Measurements from ENCODE around the gene STOX2. TPM values are rescaled to one million over a fixed set of nuclear protein-coding genes. Genes with fewer than 3 reads are reported as not detected.

The STOX2 gene
- total RNA-seq, 1 donor from 2014 or later, result 0.07 TPM

DNA sequence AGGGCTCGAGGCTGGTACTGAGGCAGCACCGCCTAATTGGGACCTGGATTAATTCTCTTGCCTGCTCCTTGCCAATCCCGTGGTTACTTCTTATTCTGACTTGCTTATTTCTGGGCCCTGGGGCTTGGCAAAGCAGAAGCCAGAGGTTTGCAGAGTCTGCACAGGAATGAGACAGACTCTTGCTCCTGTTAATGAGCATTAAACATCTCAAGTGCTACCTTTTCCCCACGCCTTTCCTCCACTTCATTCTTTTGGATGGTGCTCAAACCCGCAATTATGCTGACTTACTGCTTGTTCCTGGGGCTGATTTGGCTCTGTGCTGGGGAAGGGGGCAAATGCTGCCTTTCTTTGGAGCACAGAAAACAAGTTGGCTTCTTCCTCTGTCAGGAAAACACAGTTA lies 16.5 kb upstream of the STOX2 start:
- no peak for DNase-seq (ENCODE audit: low read depth, low spot score)

DNA sequence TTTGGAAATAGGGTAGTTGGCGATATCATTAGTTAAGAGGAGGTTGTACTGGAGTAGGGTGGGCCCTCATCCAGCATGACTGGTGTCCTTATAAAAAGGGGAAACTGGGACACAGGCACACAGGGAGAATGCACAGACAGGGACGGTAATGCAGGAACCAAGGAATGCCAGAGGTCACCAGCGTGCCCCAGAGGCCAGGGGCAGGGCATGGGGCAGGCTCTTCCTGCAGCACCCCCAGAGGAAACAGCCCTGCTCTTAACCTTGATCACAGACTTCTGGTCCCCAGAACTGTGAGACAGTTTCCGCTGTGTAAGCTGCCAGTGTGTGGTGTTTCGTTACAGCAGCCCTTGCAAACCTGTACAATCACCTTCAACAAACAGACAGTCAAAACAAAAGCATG lies 15.9 kb upstream of the STOX2 start:
- no peak for DNase-seq (ENCODE audit: low read depth, low spot score)

DNA sequence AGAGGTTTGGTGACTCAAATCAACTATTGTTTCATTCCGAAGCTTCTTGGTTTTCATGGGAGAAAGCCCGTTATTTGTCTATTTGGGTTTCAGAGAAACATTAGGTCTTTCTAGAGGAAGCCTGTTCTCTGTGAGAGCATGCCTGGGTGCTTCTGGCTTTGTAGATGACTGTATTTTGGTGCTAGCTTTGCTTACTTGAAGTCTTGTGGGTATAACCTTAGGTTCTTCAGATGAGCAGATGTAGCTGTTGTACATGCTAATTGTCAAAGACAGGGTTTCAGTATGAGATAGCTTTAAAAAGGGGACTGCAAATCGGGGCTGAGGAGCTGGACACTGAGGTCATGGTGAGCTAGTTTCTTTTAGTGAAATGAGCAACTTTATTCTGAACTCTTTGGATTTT lies 7.9 kb upstream of the STOX2 start:
- no peak for DNase-seq (ENCODE audit: low read depth, low spot score)

DNA sequence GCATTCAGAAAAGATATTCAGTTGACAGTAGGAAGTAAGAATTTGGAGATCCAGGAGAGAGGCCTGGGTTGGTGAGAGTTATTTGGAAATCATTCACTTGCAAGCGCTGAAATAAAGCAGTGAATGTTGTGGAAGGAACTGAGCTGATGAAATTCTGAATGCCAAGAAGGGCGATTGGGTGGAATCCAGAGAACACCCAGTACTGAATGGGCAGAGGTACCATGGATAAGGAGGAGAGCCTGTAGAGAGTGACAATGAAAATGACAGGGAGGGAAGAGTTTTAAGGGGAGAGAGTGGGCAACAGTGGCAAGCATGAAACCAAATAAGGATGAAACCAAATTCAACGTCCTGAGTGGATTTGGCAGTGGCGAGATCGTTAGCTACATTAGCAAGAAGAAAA lies 6.7 kb upstream of the STOX2 start:
- no peak for DNase-seq (ENCODE audit: low read depth, low spot score)

DNA sequence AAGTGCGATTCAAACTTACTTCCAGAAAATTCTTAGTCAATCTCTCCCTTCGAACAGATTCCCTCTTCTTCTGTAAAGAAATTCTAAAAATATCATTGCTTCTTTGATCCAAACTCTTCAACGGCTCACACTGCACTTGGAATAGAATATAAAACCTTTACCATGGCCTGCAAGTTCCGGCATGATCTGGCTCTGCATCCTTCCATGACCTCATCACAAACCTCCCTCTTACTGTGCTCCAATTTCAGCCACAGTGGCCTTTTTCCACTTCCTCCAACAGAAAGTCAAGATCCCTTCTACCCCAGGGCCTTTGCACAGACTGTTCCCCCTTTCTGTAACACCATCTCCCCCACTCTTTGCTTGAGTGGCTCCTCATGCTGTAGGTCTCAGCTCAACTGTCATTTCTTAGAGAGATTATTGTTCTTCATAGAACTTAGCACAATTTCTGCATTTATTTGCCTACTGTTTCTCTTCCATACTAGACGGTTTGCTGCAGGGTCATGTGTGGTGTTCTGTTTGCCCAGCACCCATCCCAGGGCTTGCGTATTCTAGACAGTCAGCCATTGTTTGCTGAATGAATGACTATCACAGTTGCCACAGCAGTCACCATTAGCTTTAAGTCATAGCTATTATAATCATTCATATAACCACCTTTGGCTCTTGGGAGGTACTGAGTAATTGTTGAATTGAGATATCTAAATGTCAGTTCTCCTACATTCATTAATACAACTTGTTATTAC lies 1.9 kb upstream of the STOX2 start:
- no peak for DNase-seq (ENCODE audit: low read depth, low spot score)

DNA sequence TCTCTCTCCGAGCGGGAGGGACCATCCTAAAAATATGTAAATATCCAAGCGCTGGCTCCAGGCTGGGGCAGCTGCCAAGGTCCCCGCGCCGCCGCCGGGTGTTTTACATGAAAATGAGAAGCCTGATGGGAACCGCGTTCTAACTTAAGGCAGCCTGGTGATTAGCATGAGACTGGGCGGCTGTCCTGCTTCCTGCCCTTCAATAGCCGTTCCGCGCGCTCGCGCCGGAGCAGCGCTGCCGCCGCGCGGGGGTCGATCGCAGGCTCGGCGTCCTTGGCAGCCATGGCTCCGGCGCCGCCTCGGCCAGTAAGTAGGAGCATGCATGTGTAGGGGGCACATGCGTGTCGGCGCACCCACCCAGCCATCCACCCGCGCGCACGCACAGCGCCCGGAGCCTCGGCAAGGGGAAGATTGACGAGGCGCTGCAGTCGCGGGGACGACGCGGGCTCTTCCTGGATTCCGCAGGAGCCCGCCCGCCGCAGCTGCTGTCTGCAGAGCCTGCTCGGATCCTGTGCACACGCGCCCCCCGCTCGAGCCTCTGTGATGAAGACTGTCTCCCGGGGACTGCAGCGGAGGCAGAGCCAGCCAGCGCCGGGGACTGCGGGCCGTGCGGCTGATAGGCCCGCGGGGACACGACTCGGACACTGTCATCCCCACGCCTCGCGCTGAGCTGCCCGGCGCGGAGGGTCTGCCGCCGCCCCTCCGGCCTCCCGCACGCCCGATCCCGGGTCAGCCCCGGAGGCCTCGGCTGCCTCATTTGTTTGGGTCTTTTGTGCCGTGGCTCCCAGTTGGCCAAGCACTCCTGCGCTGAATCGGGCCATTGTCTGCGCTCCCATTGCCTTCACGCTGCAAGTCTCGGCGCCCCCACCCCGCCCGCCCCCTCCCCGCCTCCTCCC lies 734 bp downstream of the STOX2 start:
- no peak for DNase-seq (ENCODE audit: low read depth, low spot score)

DNA sequence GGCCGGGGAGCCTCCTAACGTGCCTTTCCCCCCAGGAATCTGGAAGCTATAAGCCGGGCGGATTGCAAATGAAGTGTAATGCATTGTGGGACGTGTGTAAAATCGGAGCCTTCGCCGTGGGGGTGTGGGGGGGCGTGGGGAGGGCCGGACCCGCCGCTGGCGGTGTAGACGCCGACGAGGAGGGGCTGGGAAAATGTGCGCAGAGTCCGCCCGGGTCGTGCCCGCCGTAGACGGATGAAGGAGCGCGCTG lies 1.3 kb downstream of the STOX2 start:
- DNase-seq (ENCODE audit: low read depth, low spot score), result no peak

DNA sequence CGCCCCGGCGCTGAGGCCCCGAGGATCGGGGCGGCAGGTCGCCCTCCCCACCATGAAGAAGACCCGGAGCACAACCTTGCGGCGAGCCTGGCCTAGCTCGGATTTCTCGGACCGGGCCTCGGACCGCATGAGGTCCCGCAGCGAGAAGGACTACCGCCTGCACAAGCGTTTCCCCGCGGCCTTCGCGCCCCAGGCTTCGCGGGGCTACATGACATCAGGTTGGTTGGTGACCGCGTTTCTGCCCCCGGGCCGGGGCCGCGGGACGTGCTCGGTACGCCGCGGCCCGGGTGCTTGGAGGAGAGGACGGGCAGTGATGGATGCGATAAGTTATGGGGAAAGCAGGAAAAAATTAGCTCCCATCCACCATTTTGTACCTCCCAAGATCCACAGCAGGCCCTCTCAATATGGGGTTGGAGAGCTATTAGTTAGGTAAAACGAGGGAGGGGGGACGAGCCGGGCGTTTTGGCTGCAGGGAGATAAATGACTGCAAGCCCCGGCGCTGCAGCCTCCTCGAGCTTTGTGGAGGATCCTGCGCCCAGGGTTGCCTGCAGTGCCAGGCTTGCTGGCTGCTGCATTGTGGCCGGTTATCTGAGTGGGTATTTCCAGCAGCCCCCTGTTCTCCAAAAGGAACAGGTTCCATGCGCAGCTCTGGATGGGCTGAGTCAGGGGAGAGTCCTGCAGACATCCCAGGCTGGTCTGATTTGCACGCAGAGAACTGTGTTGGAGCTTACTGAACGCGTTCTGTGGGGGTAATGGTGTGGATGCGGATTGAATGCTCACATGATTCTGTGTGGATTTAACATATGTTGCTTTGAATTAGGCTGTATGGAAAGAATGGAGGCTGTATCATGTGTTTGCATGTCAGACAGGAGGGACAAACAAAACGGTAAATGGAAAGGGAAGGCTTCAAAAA lies 1.9 kb downstream of the STOX2 start:
- DNase-seq (ENCODE audit: low read depth, low spot score), result no peak

DNA sequence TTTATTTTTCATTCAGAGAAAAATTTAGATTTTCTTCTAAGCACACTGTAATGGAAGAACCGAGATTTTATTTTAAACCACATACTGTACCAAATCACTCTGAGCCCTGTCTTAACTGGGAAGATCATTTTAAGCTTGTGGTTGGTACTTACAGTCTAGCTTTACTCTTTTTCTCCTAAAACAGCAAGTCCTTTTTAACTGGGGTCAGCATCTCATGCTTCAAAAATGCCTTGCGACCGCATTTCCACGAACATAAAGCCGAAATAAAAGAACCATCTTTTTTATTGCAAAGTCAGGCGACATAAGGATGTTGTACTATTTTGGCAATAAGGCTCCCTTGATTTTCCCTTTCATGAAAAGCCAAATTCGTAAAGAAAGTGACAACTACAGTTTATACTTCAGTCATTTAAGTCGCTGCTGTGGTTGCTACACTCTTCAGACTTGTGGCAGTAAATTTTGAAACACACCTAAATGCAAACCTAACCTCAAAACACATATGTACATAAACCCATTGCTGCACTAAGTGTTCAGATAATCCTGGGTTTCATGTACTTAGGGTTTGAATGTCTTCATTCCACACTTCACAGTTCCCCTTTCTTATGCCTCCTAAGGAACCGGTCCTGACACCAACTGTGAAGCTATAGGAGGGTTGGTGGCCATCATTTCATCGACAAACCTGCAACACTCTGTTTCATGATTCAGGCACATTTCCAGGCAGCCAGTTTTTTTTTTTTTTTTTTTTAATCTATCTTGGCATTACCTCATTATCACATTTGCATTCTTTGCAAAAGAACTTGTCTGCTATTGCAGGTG lies 3.0 kb downstream of the STOX2 start:
- no peak for DNase-seq (ENCODE audit: low read depth, low spot score)

DNA sequence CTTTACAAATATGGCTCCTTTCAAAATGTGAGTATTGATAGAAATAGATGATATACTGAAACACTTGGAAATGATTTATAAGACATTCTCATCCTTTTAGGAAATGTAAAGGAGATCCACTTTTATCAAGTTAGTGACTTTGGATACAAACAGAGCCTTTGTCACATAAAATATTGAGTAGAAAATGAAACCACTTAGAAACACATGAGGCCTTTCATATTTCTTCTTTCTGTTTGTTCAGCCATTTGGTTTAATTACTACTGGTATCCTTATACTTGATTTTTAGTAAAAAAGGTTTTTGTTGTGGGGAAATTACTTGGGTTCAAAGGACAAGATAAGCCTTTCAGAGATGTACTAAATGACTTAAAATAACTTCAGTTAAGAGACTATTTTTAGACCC lies 4.1 kb downstream of the STOX2 start:
- DNase-seq (ENCODE audit: low read depth, low spot score), result no peak

DNA sequence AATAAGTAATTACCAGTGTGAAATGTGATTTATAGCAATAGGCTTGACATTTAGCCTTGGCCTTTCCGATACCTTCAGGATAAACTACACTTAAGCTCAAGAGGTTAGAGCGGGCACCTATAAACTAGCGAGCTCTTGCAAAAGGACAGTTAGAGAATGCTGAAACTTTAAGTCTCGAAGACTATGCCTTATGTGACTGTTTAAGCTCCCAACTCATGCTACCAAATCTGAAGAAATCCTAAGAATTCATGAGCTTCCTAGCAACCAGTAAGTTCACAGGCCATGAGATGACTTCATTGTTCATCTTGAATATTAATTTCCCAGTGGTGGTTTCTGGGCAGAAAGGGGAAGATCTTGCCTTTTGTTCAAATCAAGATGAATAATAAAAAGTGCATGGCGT lies 4.7 kb downstream of the STOX2 start:
- no peak for DNase-seq (ENCODE audit: low read depth, low spot score)

DNA sequence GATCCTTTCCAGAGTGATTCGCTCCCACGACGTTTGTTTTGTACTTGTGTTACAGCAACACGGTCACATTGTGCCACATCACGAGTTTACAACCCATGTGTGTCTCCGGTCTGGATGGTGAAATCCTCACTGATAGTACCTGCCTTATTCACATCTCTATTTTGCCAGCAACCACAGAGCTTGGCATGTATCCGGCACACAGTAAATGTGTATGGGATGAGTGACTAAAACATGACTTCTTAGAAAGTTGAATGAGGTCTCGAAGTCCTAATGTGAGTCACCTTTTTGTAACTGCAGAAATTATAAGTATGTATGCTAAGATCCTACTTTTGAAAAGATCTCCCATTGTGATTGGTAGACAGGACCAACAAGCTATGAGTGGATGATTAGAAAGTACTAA lies 7.5 kb downstream of the STOX2 start:
- DNase-seq (ENCODE audit: low read depth, low spot score), result no peak

DNA sequence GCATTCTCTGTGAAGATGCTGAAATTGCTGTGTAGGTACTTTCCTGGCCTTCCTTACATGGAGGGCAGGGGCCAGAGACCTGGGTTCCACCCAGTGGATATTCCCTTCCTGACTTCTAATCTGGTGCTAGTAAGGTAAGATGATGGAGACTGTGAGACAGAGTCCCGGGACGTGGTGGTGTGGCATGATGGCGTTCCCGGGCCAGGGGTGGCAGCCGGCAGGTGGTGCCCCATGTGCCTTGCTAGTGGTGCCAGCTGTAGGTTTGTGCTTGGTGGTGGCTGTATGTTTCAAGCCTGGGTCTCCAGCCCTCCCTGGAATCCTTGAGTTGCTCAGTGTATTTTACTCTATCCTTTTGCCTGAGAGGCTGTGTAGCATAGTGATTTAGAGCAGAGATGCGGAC lies 10.9 kb downstream of the STOX2 start:
- DNase-seq (ENCODE audit: low read depth, low spot score), result no peak

DNA sequence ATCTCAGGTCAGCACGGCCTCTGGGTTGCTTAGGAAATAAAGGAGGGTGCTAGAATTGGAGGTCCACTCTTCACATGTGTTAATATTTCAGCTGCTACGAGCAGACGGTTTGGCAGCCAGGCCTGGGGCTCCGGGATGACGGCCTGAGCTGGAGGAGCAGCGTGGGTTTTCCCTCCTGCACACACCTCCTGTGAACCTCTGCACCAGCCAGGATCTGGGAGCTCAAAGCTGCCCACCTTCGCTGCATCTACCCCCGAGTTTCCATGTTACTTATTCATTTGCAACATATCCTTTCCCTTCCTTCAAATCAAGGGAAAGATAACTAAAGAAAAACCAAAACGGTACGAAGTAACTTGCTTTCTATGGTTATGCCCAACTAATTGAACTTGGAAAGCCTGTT lies 13.6 kb downstream of the STOX2 start:
- no peak for DNase-seq (ENCODE audit: low read depth, low spot score)

DNA sequence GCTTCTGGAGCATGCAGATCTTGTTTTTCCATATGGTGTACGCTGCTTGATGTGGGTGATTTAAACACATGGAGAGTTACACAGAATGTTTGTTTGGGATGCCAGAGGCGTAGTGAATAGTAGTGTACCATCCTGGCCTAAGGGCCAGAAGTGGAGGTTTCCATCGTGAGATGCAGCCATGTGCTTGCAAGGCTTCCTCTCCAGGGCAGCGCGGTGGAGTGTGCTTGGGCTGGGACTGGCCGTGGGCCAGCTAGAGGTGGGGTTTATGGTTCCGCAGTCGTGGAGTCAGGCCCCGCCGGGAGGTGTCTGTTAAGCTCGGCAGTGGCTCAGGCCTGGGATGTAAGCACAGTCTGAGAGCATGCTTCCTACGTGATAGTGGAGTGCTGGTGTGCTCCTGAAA lies 14.0 kb downstream of the STOX2 start:
- no peak for DNase-seq (ENCODE audit: low read depth, low spot score)

DNA sequence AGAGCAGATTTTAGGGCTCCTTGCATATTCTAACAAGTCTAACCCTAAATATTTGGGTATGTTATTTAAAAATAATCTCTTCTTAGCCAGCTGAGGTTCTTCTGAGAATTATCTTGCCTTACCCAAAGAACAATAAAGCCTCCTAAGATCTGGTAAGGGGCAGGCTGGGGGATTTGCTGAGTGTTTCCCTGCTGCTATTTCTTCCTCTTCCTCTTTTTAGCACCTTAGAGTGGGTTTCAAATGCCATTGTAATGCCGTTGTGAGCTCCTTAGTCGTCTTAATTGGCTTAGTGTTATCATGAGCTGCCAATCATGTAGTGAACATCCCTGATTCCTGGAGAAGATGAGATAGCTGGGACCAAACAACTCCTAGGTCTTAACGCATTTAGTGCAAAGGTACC lies 15.4 kb downstream of the STOX2 start:
- no peak for DNase-seq (ENCODE audit: low read depth, low spot score)

DNA sequence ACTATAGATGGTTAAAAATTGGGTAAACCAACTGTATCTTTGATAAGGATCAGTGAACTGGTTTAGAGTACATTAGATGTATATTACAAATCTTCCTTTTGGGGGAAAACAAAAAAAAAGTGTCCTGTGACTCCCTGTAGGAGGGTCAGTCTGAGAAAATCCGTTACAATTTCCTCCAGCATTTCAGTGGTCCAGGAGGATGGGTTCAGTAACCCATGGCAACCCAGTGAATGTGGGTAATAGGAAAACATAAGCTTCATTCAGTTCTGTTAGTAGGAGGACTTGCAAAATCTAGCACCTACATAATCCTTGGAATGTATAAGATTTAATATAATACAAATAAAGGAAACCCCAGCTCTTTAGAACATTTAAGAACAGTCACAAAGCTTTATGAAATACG lies 16.2 kb downstream of the STOX2 start:
- DNase-seq (ENCODE audit: low read depth, low spot score), result no peak

DNA sequence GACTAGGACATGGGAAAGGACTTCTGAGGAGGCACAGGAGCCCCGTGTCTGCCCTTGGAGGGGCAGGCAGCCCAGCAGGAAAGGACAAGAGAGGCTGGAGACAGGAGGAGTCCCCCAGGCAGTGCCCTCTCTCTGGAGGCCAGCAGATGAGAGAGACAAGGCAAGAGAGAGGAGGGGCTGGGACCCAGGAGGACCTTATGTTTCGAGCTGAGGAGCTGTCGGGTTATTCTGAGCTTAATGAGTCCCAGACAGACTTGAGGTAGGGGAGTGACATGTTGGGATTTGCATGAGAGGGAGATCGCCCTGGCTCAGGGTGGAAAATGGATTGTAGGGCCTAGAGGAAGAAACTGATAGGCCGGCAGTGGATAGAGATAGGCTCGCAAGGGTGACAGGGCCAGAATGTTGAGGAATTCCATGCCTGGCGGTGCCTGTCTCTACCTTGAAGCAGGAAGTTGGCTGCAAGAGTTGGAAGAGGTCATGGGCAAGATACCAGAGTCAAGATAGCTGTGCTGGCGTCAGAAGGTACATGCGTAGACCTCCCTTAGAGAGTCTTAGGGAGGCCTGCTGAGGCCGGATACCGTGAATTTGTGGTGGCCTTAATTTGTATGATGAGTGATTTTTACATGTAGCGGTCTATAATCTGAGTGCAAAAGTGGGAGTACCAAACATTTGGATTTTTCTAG lies 19.4 kb downstream of the STOX2 start:
- DNase-seq (ENCODE audit: low read depth, low spot score), result no peak

DNA sequence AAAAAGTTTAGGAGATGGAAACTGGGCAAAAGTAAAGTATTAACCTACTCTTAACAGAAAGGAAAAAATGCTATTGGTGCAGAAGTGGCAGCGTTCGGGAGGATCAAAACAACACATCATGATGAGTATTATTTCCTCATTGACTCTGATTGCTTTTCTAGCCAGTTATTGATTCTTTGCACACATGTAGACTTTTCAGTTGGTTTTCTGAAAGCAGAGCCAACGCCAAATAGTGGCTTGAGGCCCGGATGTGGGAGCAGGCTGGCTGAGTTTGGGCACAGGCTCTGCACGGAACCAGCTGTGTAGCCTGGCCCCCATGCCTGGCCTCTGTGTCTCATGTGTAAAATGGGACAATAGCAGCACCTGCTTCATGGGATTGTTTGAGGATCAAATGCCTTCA lies 21.8 kb downstream of the STOX2 start:
- no peak for DNase-seq (ENCODE audit: low read depth, low spot score)

DNA sequence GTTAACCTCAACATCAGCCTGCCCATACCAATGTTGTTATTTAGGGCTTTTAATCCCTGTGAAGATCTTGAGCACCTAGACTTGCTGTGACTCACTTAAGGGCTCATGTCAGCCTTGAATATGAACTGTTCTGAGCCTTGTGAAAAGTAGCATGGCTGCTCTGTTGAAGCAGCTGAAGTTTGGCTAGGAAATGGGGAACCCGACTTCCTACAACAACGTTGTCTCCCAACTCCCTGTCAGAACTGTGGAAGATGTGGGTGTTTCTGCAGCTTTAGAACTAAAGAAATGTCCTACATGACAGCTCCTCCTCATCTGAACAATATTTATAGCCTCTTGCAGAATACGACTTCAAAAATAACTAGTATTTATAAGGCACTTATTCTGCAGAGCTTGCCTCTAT lies 27.5 kb downstream of the STOX2 start:
- no peak for DNase-seq (ENCODE audit: low read depth, low spot score)

DNA sequence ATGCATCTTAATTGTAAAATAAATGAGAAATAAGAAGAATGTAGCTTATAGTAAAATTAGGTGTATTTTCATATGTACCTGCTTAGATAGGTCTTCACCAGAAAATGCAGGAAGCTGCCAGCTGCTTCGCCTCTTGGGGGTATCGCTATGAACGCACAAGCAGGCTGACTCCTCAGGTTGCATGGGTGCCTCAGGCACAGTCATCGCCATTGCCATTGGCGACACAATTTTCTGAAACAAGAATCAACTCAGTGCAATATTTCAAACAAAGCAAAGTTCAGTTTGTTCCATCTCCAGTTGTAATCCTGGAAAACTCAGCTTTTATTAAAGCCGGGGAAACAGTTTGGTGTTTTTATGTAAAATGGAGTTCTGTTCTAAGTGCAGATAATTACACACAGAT lies 29.7 kb downstream of the STOX2 start:
- no peak for DNase-seq (ENCODE audit: low read depth, low spot score)
